Stimulated activated naive CD8-positive, alpha-beta T cell treated with anti-CD3 and anti-CD28 coated beads, Interleukin-15, Interleukin-2, amounts not matched to agents 100 ng/mL and 50 ng/mL, for 24 hours (primary cell): ENCODE measurements around the gene LEKR1.

ENCODE experiments used
- H3K27ac Mint-ChIP-seq: one replicate; pipeline ENCODE4 v1.8.0; 2021; ENCODE audit warnings: mild to moderate bottlenecking, mixed read lengths
- H3K27me3 Mint-ChIP-seq: one replicate; pipeline ENCODE4 v1.8.0; 2021; ENCODE audit warnings: mixed read lengths
- H3K36me3 Mint-ChIP-seq: one replicate; pipeline ENCODE4 v1.8.0; 2021; ENCODE audit warnings: low read depth, mixed read lengths
- H3K4me1 Mint-ChIP-seq: one replicate; pipeline ENCODE4 v1.8.0; 2021; ENCODE audit warnings: low read depth, mixed read lengths
- H3K4me3 Mint-ChIP-seq: one replicate; pipeline ENCODE4 v1.8.0; 2021; ENCODE audit warnings: mild to moderate bottlenecking, mixed read lengths
- H3K9me3 Mint-ChIP-seq: one replicate; pipeline ENCODE4 v1.8.0; 2021; ENCODE audit warnings: mixed read lengths

Gene LEKR1

GRCh38 chr3:157070678-157070999 is 244.5 kb downstream of the LEKR1 start:
- Mint-ChIP-seq H3K27ac (no peak overlapping the region), H3K4me1 (peaks cover 15% of the 10 kb centered on the region), H3K9me3 (no peaks in the 10 kb centered on the region), H3K4me3 (no peak overlapping the region), H3K27me3 (no peaks in the 10 kb centered on the region), H3K36me3 (no peaks in the 10 kb centered on the region)

- Mint-ChIP-seq H3K4me3 (no peak overlapping the region), H3K4me1 (peaks cover 14% of the 10 kb centered on the region), H3K27me3 (no peaks in the 10 kb centered on the region), H3K9me3 (no peaks in the 10 kb centered on the region), H3K36me3 (no peaks in the 10 kb centered on the region), H3K27ac (no peak overlapping the region)
Observed at GRCh38 chr3:157071744-157072525, 245.8 kb downstream of the LEKR1 start.

- H3K27me3 Mint-ChIP-seq = no peaks in the 10 kb centered on the region
- H3K36me3 Mint-ChIP-seq = no peaks in the 10 kb centered on the region
- H3K27ac Mint-ChIP-seq = no peak overlapping the region
- H3K4me3 Mint-ChIP-seq = no peak overlapping the region
- no peaks in the 10 kb centered on the region for H3K9me3 Mint-ChIP-seq
- peaks cover 9% of the 10 kb centered on the region for H3K4me1 Mint-ChIP-seq
Observed at GRCh38 chr3:157073810-157074209, 247.7 kb downstream of the LEKR1 start.

- Mint-ChIP-seq H3K36me3 (no peaks in the 10 kb centered on the region), H3K9me3 (no peaks in the 10 kb centered on the region), H3K4me1 (peaks cover 9% of the 10 kb centered on the region), H3K4me3 (no peak overlapping the region), H3K27me3 (no peaks in the 10 kb centered on the region), H3K27ac (no peak overlapping the region)
Observed at GRCh38 chr3:157074490-157074889, 248.3 kb downstream of the LEKR1 start.

- no peaks in the 10 kb centered on the region for H3K36me3 Mint-ChIP-seq
- no peak overlapping the region for H3K27ac Mint-ChIP-seq
- no peaks in the 10 kb centered on the region for H3K27me3 Mint-ChIP-seq
- no peaks in the 10 kb centered on the region for H3K9me3 Mint-ChIP-seq
- peaks cover 9% of the 10 kb centered on the region for H3K4me1 Mint-ChIP-seq
- no peak overlapping the region for H3K4me3 Mint-ChIP-seq
Observed at GRCh38 chr3:157074981-157075380, 248.8 kb downstream of the LEKR1 start.

GRCh38 chr3:157075693-157076420 is 249.7 kb downstream of the LEKR1 start:
- Mint-ChIP-seq H3K27ac (no peak overlapping the region), H3K4me3 (no peak overlapping the region), H3K9me3 (no peaks in the 10 kb centered on the region), H3K36me3 (no peaks in the 10 kb centered on the region), H3K4me1 (peaks cover 9% of the 10 kb centered on the region), H3K27me3 (no peaks in the 10 kb centered on the region)

- Mint-ChIP-seq H3K36me3 (no peaks in the 10 kb centered on the region), H3K27ac (no peak overlapping the region), H3K4me3 (no peak overlapping the region), H3K9me3 (no peaks in the 10 kb centered on the region), H3K27me3 (no peaks in the 10 kb centered on the region), H3K4me1 (peaks cover 25% of the 10 kb centered on the region)
Observed at GRCh38 chr3:157077565-157077991, 251.4 kb downstream of the LEKR1 start.

- Mint-ChIP-seq H3K27ac (no peak overlapping the region), H3K4me1 (peaks cover 32% of the 10 kb centered on the region), H3K9me3 (no peaks in the 10 kb centered on the region), H3K4me3 (no peak overlapping the region), H3K36me3 (no peaks in the 10 kb centered on the region), H3K27me3 (no peaks in the 10 kb centered on the region)
Observed at GRCh38 chr3:157078131-157078810, 252.1 kb downstream of the LEKR1 start.

GRCh38 chr3:157078811-157079185 is 252.6 kb downstream of the LEKR1 start:
- H3K27ac Mint-ChIP-seq = no peak overlapping the region
- peaks cover 32% of the 10 kb centered on the region for H3K4me1 Mint-ChIP-seq
- no peak overlapping the region for H3K4me3 Mint-ChIP-seq
- no peaks in the 10 kb centered on the region for H3K36me3 Mint-ChIP-seq
- no peaks in the 10 kb centered on the region for H3K9me3 Mint-ChIP-seq
- H3K27me3 Mint-ChIP-seq = no peaks in the 10 kb centered on the region

GRCh38 chr3:157079676-157080369 is 253.7 kb downstream of the LEKR1 start:
- peaks cover 32% of the 10 kb centered on the region for H3K4me1 Mint-ChIP-seq

GRCh38 chr3:157081626-157082210 is 255.6 kb downstream of the LEKR1 start:
- H3K36me3 Mint-ChIP-seq = no peaks in the 10 kb centered on the region
- peak overlapping the region; percentile 34 for H3K27ac Mint-ChIP-seq
- peaks cover 39% of the 10 kb centered on the region for H3K4me1 Mint-ChIP-seq
- H3K27me3 Mint-ChIP-seq = no peaks in the 10 kb centered on the region
- no peaks in the 10 kb centered on the region for H3K9me3 Mint-ChIP-seq
- no peak overlapping the region for H3K4me3 Mint-ChIP-seq

More at GRCh38 chr3:157079676-157080369, 253.7 kb downstream of the LEKR1 start:
- Mint-ChIP-seq H3K27ac (no peak overlapping the region), H3K36me3 (no peaks in the 10 kb centered on the region), H3K9me3 (no peaks in the 10 kb centered on the region), H3K27me3 (no peaks in the 10 kb centered on the region), H3K4me3 (no peak overlapping the region)

GRCh38 chr3:157082305-157082982 is 256.3 kb downstream of the LEKR1 start:
- Mint-ChIP-seq H3K36me3 (no peaks in the 10 kb centered on the region), H3K27ac (no peak overlapping the region), H3K4me3 (no peak overlapping the region), H3K27me3 (no peaks in the 10 kb centered on the region), H3K4me1 (peaks cover 46% of the 10 kb centered on the region), H3K9me3 (no peaks in the 10 kb centered on the region)

- Mint-ChIP-seq H3K4me3 (no peak overlapping the region), H3K9me3 (no peaks in the 10 kb centered on the region), H3K4me1 (peaks cover 58% of the 10 kb centered on the region), H3K27me3 (no peaks in the 10 kb centered on the region), H3K27ac (no peak overlapping the region), H3K36me3 (no peaks in the 10 kb centered on the region)
Observed at GRCh38 chr3:157083824-157084223, 257.7 kb downstream of the LEKR1 start.

GRCh38 chr3:157086060-157086750 is 260.1 kb downstream of the LEKR1 start:
- Mint-ChIP-seq H3K36me3 (no peaks in the 10 kb centered on the region), H3K4me1 (peaks cover 79% of the 10 kb centered on the region), H3K27ac (peak overlapping the region; percentile 79), H3K27me3 (no peaks in the 10 kb centered on the region), H3K4me3 (peak overlapping the region; percentile 37), H3K9me3 (no peaks in the 10 kb centered on the region)
